Neural cell (in vitro differentiated cells): ENCODE results near the gene FSIP1. TPM values are rescaled to one million over a fixed set of nuclear protein-coding genes. Genes with fewer than 3 reads are reported as not detected.

Experiments used
- H2AFZ ChIP-seq: fragments of 200-600, 300-800 bp; sonication (generic), shearing (Covaris generic); 2 replicates; pipeline ENCODE4 v1.6.0; 2014; ENCODE audit warnings: low read depth, mild to moderate bottlenecking, antibody characterized with exemption, low read length, moderate library complexity
- H3F3A ChIP-seq: fragments of 200-600 bp; shearing (Covaris generic); 2 replicates; pipeline ENCODE4 v1.6.1; 2016; ENCODE audit warnings: mild to moderate bottlenecking, moderate library complexity, mixed read lengths, antibody characterized with exemption, low read length; ENCODE audit not compliant: insufficient read depth, poor library complexity, severe bottlenecking
- H3K27ac ChIP-seq: fragments of 200-600, 300-800 bp; sonication (generic), shearing (Covaris generic); 2 replicates; pipeline ENCODE4 v1.5.1; 2014; ENCODE audit warnings: mild to moderate bottlenecking, low read length, moderate library complexity
- H3K27me3 ChIP-seq: fragments of 300-800, 200-600 bp; sonication (generic), shearing (Covaris generic); 2 replicates; pipeline ENCODE4 v1.6.0; 2014; ENCODE audit warnings: mild to moderate bottlenecking, low read depth, low read length, moderate library complexity; ENCODE audit not compliant: insufficient read depth
- H3K36me3 ChIP-seq: fragments of 300-800, 200-600 bp; sonication (generic), shearing (Covaris generic); 2 replicates; pipeline ENCODE4 v1.5.1; 2014; ENCODE audit warnings: mild to moderate bottlenecking, antibody characterized with exemption, low read length, moderate library complexity; ENCODE audit not compliant: insufficient read depth
- H3K4me2 ChIP-seq: fragments of 300-800, 200-600 bp; sonication (generic), shearing (Covaris generic); 2 replicates; pipeline ENCODE4 v1.6.0; 2014; ENCODE audit warnings: mild to moderate bottlenecking, low read length
- H3K4me3 ChIP-seq: fragments of 300-800, 200-600 bp; sonication (generic), shearing (Covaris generic); 2 replicates; pipeline ENCODE4 v1.5.1; 2014; ENCODE audit warnings: mild to moderate bottlenecking, low read length, moderate library complexity
- H3K79me2 ChIP-seq: fragments of 200-600 bp; shearing (Covaris generic); replicated peaks from 2 replicates; pipeline ENCODE4 v1.6.0; 2014; ENCODE audit warnings: mild to moderate bottlenecking, low read length, moderate library complexity; ENCODE audit not compliant: insufficient read depth
- H3K9ac ChIP-seq: fragments of 300-800, 200-600 bp; sonication (generic), shearing (Covaris generic); 2 replicates; pipeline ENCODE4 v1.6.1; 2016; ENCODE audit warnings: mild to moderate bottlenecking, low read length, mixed read lengths
- H3K9me2 ChIP-seq: fragments of 200-600 bp; shearing (Covaris generic); 2 replicates; pipeline ENCODE4 v1.6.1; 2016; ENCODE audit warnings: mild to moderate bottlenecking, low read length, mixed read lengths; ENCODE audit not compliant: insufficient read depth
- H3K9me3 ChIP-seq: fragments of 200-600, 300-800 bp; sonication (generic), shearing (Covaris generic); 2 replicates; pipeline ENCODE4 v1.6.1; 2016; ENCODE audit warnings: mild to moderate bottlenecking, mixed run types, low read length, moderate library complexity, mixed read lengths
- H4K20me1 ChIP-seq: fragments of 200-600 bp; shearing (Covaris generic); 2 replicates; pipeline ENCODE4 v1.6.1; 2016; ENCODE audit warnings: mild to moderate bottlenecking, mixed run types; ENCODE audit not compliant: insufficient read depth
- EP300 ChIP-seq: fragments of 450-650 bp; conservative IDR thresholded peaks from 2 replicates; pipeline ENCODE4 v1.6.1; 2014; ENCODE audit warnings: antibody characterized with exemption, mild to moderate bottlenecking, moderate library complexity; ENCODE audit not compliant: poor library complexity, severe bottlenecking
- EZH2 ChIP-seq: fragments of 200-600, 300-800 bp; shearing (Covaris generic), sonication (generic); IDR thresholded peaks from 2 replicates; pipeline ENCODE4 v1.6.1; 2014; ENCODE audit warnings: antibody characterized with exemption, low read length, borderline replicate concordance, mild to moderate bottlenecking; ENCODE audit not compliant: insufficient read depth, poor library complexity, severe bottlenecking
- MXI1 ChIP-seq: fragments of 450-650 bp; conservative IDR thresholded peaks from 2 replicates; pipeline ENCODE4 v1.6.1; 2014; ENCODE audit warnings: antibody characterized with exemption, mild to moderate bottlenecking; ENCODE audit not compliant: poor library complexity, severe bottlenecking
- POLR2AphosphoS5 ChIP-seq: IDR thresholded peaks from 2 replicates; pipeline ENCODE4 v1.6.1; 2012
- RAD21 ChIP-seq: fragments of 450-650 bp; conservative IDR thresholded peaks from 2 replicates; pipeline ENCODE4 v1.6.1; 2014; ENCODE audit warnings: antibody characterized with exemption, mild to moderate bottlenecking, moderate library complexity
- SMC3 ChIP-seq: fragments of 450-650 bp; conservative IDR thresholded peaks from 2 replicates; pipeline ENCODE4 v1.6.1; 2014; ENCODE audit warnings: antibody characterized with exemption, mild to moderate bottlenecking, moderate library complexity; ENCODE audit not compliant: poor library complexity
- TAF1 ChIP-seq: IDR thresholded peaks from 2 replicates; pipeline ENCODE4 v1.6.1; 2012; ENCODE audit warnings: low read depth
- polyA plus RNA-seq: library from polyadenylated mRNA; depleted of rRNA; stranded (reverse); fragments of >200 nt; gene quantifications from 2 replicates; pipeline ENCODE4 v1.2.3, GENCODE V29; 2014
- TF ChIP-seq, protein P1 (sequence below): IDR thresholded peaks from 2 replicates; pipeline ENCODE4 v1.6.1; 2012; ENCODE audit warnings: borderline replicate concordance
- TF ChIP-seq, protein P2 (sequence below): fragments of 450-650 bp; IDR thresholded peaks from 2 replicates; pipeline ENCODE4 v1.5.1; 2014; ENCODE audit warnings: antibody characterized with exemption, mild to moderate bottlenecking, moderate library complexity; ENCODE audit not compliant: poor library complexity, severe bottlenecking

Gene FSIP1
- polyA plus RNA-seq, 1 donor from 2014 or later = 3.8 TPM

DNA sequence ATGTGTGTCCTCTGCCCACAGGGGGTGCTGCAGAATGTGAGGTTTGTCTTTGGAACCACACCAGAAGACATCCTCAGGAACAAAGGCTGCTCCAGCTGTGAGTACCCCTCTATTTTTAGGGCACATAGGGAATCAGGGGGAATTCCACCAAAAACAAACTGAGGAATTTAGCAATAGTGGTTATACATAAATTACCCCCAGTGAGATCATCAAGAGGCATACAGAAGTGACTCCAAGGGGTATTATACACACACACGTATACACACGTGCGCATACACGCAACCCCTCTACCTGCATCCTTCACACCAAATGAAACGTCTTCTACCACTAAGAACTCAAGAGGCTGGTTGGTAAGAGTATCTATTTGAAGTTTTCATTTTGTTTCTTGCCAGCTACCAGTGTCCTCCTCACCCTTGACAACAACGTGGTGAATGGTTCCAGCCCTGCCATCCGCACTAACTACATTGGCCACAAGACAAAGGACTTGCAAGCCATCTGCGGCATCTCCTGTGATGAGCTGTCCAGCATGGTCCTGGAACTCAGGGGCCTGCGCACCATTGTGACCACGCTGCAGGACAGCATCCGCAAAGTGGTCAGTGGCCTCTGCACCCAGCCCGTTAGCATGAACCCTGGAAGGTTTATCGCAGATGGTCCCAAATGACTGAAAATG, 198.9 kb downstream of the FSIP1 start:
- Histone ChIP-seq H3K9ac (no peak overlapping the region), H3F3A (no peaks in the 10 kb centered on the region), H3K4me2 (no peak overlapping the region), H4K20me1 (no peaks in the 10 kb centered on the region), H3K9me3 (no peaks in the 10 kb centered on the region), H3K36me3 (no peaks in the 10 kb centered on the region), H3K9me2 (no peaks in the 10 kb centered on the region), H3K4me3 (no peak overlapping the region), H3K27ac (no peak overlapping the region), H3K79me2 (peaks cover 4% of the 10 kb centered on the region), H3K27me3 (peaks cover 31% of the 10 kb centered on the region), H2AFZ (no peak overlapping the region)
- TF ChIP-seq, protein P1, sequence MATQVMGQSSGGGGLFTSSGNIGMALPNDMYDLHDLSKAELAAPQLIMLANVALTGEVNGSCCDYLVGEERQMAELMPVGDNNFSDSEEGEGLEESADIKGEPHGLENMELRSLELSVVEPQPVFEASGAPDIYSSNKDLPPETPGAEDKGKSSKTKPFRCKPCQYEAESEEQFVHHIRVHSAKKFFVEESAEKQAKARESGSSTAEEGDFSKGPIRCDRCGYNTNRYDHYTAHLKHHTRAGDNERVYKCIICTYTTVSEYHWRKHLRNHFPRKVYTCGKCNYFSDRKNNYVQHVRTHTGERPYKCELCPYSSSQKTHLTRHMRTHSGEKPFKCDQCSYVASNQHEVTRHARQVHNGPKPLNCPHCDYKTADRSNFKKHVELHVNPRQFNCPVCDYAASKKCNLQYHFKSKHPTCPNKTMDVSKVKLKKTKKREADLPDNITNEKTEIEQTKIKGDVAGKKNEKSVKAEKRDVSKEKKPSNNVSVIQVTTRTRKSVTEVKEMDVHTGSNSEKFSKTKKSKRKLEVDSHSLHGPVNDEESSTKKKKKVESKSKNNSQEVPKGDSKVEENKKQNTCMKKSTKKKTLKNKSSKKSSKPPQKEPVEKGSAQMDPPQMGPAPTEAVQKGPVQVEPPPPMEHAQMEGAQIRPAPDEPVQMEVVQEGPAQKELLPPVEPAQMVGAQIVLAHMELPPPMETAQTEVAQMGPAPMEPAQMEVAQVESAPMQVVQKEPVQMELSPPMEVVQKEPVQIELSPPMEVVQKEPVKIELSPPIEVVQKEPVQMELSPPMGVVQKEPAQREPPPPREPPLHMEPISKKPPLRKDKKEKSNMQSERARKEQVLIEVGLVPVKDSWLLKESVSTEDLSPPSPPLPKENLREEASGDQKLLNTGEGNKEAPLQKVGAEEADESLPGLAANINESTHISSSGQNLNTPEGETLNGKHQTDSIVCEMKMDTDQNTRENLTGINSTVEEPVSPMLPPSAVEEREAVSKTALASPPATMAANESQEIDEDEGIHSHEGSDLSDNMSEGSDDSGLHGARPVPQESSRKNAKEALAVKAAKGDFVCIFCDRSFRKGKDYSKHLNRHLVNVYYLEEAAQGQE = no peak
- TF ChIP-seq, protein P2, sequence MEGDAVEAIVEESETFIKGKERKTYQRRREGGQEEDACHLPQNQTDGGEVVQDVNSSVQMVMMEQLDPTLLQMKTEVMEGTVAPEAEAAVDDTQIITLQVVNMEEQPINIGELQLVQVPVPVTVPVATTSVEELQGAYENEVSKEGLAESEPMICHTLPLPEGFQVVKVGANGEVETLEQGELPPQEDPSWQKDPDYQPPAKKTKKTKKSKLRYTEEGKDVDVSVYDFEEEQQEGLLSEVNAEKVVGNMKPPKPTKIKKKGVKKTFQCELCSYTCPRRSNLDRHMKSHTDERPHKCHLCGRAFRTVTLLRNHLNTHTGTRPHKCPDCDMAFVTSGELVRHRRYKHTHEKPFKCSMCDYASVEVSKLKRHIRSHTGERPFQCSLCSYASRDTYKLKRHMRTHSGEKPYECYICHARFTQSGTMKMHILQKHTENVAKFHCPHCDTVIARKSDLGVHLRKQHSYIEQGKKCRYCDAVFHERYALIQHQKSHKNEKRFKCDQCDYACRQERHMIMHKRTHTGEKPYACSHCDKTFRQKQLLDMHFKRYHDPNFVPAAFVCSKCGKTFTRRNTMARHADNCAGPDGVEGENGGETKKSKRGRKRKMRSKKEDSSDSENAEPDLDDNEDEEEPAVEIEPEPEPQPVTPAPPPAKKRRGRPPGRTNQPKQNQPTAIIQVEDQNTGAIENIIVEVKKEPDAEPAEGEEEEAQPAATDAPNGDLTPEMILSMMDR = no peak
- no peak for TF ChIP-seq TAF1
- TF ChIP-seq EZH2 = no peak
- no peak for TF ChIP-seq SMC3
- TF ChIP-seq MXI1 = no peak
- TF ChIP-seq POLR2AphosphoS5 = no peak
- TF ChIP-seq EP300 = no peak
- TF ChIP-seq RAD21 = no peak

DNA sequence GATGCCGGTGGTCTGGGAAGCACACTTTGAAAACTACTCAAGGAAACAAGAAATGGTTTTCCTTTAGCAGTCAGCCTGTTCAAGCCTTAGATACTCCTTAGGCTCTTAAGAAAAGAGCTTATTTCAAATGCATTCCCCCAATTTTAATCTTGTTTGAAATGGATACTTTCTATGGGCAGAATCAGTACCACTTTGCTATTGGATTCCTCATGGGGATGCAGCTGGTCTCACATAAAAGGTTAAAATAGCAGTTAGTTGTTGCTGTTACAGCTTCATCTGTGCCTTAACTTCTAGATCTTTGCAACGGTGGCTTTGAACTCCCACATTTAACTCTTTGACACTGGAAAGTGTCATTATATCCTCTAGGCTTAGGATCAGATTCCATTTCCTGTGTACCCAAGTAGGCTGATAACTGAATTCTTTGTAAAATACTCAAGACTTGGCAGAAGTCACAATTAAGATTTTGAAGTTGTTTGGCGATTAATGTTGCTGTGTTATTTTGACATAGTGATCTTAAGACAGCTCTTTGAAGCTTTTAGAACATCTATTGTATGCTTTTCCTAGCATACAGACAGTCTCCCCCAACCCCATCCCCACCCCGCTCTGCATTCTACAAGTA, 199.6 kb downstream of the FSIP1 start:
- H3K27ac ChIP-seq = no peak overlapping the region
- peaks cover 31% of the 10 kb centered on the region for H3K27me3 ChIP-seq
- TF ChIP-seq SMC3 = no peak
- no peak for TF ChIP-seq EZH2
- TF ChIP-seq RAD21 = no peak
- no peak for TF ChIP-seq TAF1
- TF ChIP-seq, protein P2 = no peak
- TF ChIP-seq, protein P1 = no peak
- no peak for TF ChIP-seq MXI1
- no peak for TF ChIP-seq EP300
- TF ChIP-seq POLR2AphosphoS5 = no peak
- no peaks in the 10 kb centered on the region for H3F3A ChIP-seq
- H3K9me3 ChIP-seq = no peaks in the 10 kb centered on the region
- H3K36me3 ChIP-seq = no peaks in the 10 kb centered on the region
- H3K9me2 ChIP-seq = no peaks in the 10 kb centered on the region
- H3K4me3 ChIP-seq = no peak overlapping the region
- H4K20me1 ChIP-seq = no peaks in the 10 kb centered on the region
- H2AFZ ChIP-seq = no peak overlapping the region
- H3K9ac ChIP-seq = no peak overlapping the region
- no peak overlapping the region for H3K4me2 ChIP-seq
- H3K79me2 ChIP-seq = peaks cover 4% of the 10 kb centered on the region
